ENCODE results near the gene KCNQ1.

Gene KCNQ1, protein sequence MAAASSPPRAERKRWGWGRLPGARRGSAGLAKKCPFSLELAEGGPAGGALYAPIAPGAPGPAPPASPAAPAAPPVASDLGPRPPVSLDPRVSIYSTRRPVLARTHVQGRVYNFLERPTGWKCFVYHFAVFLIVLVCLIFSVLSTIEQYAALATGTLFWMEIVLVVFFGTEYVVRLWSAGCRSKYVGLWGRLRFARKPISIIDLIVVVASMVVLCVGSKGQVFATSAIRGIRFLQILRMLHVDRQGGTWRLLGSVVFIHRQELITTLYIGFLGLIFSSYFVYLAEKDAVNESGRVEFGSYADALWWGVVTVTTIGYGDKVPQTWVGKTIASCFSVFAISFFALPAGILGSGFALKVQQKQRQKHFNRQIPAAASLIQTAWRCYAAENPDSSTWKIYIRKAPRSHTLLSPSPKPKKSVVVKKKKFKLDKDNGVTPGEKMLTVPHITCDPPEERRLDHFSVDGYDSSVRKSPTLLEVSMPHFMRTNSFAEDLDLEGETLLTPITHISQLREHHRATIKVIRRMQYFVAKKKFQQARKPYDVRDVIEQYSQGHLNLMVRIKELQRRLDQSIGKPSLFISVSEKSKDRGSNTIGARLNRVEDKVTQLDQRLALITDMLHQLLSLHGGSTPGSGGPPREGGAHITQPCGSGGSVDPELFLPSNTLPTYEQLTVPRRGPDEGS

DNA sequence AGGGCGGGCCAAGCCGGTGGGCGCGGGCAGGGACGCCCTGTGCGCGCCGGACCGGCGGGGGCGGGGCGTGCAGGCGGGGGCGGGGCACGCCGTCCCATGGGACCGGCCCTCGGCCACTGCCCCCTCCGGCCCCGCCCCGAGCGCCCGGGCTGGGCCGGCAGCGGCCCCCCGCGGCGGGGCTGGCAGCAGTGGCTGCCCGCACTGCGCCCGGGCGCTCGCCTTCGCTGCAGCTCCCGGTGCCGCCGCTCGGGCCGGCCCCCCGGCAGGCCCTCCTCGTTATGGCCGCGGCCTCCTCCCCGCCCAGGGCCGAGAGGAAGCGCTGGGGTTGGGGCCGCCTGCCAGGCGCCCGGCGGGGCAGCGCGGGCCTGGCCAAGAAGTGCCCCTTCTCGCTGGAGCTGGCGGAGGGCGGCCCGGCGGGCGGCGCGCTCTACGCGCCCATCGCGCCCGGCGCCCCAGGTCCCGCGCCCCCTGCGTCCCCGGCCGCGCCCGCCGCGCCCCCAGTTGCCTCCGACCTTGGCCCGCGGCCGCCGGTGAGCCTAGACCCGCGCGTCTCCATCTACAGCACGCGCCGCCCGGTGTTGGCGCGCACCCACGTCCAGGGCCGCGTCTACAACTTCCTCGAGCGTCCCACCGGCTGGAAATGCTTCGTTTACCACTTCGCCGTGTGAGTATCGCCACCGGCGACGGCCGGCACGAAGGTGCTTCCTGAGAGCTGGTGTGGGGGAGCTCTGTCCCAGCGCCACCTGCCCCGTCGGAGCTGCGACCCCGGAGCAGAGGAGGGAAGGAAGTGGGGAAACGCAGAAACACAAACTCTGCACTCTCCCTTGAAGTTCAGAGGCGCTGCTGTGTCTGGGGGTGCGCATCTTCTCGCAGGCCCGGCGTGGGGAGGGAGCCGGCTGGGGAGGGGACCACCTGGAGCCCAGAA, at the start of gene KCNQ1:
Gene KCNQ1 (plus strand): TSS at position 188 of the 925 bp plus-strand sequence. CDS start 91 bp downstream, at position 279.
- no peak for DNase-seq (ENCODE audit: low spot score)

DNA sequence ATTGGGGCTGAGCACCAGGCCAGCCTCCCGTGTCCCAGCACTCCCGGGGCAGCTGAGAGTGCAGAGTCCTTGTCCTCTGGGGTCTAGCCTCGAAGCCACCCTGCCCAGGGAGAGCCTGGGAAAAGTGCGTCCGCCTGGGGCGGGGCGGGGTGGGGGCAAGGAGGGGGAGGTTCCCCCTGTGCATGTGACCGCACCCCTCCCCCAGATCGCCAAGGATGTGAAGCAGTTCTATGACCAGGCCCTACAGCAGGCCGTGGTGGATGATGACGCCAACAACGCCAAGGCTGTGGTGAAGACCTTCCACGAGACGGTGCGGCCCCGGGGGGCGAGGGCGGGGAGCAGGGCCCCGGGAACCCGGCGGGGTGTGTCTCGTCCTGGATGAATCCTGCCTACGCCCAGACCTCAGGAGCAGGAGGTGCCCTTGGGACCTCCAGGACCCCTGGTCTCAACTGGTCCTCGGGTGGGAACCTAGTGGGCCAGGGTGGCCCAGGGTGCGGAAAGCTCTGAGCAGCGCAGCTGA, 49.5 kb upstream of the KCNQ1 start:
- DNase-seq (ENCODE audit: low spot score), result no peak

DNA sequence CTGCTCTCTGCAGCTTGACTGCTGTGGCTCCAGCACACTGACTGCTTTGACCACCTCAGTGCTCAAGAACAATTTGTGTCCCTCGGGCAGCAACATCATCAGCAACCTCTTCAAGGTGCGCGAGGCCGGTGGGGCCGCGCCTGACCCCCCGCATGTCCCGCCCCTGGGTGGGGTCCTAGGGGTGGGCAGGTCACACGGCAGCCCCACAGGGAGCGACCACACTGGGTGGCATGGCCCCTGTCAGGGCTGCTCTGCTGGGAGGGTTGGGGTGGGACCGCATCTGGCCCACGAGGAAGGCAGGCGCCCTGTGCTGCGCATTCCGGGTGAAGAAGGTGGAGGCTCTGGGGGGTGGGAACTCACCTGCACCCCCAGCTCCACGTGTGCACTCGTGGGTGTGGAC, 49.0 kb upstream of the KCNQ1 start:
- no peak for DNase-seq (ENCODE audit: low spot score)

DNA sequence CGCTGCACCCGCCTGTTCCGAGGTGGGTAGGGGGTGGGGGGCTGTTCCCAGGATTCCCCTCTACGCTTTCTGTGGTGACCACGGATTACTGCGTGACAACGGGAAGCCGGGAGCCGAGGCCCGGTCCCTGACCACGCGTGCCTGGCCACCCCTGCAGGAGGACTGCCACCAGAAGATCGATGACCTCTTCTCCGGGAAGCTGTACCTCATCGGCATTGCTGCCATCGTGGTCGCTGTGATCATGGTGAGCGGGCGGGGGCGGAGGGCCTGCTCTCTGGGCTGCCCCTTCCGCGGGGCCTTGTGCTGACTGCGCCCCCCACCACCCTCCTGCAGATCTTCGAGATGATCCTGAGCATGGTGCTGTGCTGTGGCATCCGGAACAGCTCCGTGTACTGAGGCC, 48.3 kb upstream of the KCNQ1 start:
- DNase-seq (ENCODE audit: low spot score), result no peak

DNA sequence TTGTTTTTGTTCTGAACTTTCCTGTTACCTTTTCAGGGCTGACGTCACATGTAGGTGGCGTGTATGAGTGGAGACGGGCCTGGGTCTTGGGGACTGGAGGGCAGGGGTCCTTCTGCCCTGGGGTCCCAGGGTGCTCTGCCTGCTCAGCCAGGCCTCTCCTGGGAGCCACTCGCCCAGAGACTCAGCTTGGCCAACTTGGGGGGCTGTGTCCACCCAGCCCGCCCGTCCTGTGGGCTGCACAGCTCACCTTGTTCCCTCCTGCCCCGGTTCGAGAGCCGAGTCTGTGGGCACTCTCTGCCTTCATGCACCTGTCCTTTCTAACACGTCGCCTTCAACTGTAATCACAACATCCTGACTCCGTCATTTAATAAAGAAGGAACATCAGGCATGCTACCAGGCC, 47.8 kb upstream of the KCNQ1 start:
- DNase-seq (ENCODE audit: low spot score), result no peak

DNA sequence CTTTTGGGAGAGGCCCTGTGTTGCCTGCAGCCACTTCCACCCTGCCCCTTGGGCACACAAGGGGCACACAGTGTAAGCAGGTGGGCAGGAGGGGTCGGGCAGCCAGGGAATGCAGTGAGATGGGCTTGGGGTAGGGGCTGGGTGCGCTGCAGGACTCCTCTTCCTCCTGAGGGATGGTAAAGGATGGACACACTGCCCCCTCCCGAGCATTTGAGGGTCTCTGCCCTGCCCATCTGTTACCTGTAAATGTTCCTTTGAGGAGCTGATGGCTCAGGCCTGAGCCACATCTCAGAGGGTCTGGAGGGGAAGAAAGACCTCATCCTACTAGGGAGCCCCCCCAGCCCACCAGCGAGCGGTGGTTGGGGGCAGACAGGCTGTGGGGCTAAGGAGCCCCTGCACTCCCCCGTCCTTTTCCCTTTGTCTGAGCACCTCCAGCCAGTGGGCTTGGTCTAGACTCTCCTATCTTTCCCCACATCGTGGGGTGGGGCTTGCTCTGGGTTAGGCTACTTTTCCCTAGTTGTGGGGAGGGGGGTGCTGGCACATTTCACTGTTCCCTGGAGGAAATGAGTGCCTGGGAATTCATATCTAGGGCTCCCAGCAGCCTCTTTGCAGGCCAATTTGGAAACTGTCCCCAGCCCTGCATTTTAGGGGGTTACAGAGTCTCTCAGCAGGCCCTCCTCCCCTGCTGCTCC, 46.0 kb upstream of the KCNQ1 start:
- no peak for DNase-seq (ENCODE audit: low spot score)

DNA sequence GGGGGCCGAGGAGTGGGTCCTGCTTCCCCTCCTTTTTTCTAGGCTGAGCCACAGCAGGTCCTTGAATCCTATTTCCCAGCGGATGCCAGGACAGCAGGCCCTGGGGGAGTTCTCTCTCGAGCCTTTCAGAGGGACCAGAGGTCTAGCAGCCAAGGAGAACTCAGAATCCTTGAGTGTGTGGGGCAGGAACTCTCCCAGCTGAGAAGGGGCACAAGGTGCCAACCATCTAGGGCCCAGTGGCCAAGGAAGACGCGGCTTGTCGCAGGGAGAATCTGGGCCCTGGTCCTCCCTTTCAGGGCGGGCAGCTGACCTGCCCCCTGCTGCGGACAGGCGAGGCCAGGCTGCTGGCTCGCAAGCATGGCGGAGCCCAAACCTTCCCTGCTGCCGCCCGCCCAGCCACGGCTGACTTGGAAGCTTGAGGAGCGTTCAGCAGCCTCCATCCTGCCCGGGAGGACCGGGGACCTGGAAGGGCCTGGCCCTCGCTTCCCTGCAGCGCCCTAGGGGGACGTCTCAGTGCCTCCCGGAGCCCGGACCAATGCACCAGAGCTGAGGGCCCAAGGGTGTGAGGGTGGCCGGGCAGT, 45.2 kb upstream of the KCNQ1 start:
- DNase-seq (ENCODE audit: low spot score), result no peak

DNA sequence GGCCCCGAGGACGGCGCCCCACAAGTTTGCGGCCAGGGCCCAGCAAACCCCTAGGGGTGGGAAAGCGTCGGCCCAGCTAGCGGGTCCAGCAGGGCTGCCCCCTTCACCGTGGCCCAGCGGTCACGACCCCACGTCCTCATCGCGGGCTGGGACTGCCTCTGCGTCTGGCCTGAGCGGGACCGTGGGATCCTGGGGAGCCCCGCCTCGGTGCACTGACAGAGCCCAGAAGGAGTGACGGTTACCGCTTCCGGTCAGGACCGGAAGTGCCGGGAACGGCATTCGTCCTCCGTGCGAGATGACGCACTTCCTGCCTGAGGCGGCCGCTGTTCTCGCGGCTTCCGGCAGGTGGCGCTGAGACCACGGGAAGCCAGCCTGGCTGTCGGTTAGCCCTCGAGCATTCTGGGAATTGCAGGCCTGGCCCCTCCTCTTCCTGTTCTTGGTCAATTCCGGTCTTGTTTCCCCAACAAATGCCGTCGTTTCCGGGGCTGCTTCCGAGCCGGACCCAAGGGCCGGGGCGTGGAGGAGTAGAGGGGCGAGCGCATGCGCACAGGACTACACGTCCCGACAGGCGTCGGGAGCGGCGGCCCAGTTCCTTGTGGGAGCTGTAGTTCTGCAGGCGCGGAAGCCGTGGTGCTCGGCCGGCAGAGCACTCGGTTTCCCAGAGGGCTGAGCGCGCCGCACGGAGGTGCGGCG, 44.6 kb upstream of the KCNQ1 start, which contains the start of gene TSSC4:
Gene TSSC4 (plus strand): TSS at position 682 of the 693 bp plus-strand sequence. CDS start 1,884 bp downstream, outside the sequence.
- DNase-seq (ENCODE audit: low spot score), result peak; percentile 100

DNA sequence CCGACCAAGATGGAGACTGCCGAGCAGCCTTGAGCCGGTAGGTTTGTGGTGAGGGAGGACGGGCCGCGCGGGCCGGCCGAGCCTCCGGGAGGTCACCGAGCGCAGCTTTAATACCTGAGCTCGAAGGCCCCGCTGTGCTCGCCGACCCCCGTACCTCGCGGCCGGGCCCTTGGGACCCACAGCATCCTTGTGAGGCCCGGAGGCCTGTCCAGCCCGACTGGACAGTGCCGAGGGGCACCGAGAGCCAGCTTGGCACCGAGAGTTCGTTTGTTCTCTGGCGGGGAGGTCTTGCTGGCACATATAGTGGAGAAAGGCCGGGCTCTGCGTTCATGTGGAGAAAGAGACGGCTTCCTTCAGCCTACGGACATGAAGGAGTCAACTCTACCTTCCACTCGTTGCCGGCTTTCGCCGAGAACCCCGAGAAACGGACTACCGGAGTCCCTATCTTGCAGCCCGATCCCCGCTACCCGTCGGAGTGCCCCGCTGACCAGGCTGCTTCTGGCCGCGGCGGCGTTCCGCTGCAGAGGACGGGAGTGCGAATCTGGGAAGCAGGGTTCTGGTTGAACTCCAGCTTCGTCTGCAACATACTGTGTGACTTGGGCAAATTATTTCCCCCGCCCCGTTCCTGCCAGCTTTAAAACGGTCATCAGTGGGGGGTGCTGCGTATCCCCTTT, 43.9 kb upstream of the KCNQ1 start:
- no peak for DNase-seq (ENCODE audit: low spot score)

DNA sequence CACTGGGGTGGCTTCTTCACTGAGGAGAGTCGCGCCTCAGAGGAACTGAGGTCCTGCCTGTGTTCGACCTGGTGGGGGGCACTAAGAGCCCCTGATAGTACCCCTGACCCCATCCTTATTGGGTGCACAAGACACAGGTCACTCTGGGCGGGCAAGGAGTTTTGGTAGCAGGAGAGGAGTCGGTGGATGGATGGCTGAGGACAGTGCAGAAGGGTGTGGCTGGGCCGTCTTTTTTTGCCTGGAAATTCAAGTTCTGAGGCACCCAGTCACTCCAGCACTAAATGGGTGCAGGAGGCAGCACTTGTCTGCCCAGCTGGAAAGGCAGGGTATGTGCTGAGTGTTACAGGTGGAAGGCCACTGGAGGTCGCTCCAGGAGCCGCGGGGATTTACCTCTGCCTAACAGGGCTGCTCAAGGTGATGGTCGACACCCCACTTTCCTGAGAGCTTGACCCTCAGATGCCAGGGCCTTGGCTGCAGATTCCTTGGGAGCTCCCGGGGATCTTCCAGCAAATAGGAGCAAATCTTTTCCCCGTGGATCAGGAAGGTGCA, 43.3 kb upstream of the KCNQ1 start:
- no peak for DNase-seq (ENCODE audit: low spot score)

DNA sequence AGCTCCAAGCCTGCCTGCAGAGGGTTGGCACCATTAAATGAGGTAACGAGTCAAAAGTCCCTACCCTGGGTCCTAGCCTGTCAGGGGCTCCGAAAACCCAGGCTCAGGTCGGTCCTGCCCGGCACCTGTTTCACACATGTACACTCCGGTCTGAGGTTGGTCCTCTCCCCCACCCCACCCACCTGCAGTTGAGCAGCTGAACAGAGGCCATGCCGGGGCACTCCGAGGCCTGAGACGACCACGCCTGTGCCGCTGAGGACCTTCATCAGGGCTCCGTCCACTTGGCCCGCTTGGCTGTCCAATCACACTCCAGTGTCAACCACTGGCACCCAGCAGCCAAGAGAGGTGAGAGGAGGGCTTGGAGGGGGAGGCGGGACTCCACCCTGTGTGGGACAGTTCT, 42.7 kb upstream of the KCNQ1 start:
- no peak for DNase-seq (ENCODE audit: low spot score)

DNA sequence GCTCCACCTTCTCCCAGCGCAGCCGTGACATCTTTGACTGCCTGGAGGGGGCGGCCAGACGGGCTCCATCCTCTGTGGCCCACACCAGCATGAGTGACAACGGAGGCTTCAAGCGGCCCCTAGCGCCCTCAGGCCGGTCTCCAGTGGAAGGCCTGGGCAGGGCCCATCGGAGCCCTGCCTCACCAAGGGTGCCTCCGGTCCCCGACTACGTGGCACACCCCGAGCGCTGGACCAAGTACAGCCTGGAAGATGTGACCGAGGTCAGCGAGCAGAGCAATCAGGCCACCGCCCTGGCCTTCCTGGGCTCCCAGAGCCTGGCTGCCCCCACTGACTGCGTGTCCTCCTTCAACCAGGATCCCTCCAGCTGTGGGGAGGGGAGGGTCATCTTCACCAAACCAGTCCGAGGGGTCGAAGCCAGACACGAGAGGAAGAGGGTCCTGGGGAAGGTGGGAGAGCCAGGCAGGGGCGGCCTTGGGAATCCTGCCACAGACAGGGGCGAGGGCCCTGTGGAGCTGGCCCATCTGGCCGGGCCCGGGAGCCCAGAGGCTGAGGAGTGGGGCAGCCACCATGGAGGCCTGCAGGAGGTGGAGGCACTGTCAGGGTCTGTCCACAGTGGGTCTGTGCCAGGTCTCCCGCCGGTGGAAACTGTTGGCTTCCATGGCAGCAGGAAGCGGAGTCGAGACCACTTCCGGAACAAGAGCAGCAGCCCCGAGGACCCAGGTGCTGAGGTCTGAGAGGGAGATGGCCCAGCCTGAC, 41.7 kb upstream of the KCNQ1 start:
- no peak for DNase-seq (ENCODE audit: low spot score)

DNA sequence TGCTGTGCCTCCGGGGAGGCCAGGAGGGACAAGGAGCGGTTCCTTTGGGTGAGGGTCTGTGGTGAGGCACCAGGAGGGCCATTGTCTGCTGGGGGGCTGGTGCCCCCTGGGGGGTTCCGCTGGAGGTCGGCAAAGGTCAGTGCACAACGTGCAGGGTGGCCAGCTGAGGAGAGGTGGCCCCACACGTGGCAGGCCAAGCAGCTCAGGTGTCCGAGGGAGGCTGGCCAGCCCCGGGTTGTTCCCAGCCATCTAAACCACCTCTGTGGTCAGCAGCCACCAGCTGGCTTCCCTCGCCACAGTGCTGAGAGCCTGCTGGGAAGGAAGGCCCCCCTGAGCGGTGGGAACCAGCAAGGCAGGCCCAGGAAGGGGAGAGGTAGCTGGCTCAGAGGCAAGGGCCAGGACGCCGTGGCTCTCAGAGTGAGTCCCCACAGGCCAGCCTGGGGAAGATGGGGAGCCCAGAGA, 40.0 kb upstream of the KCNQ1 start:
- no peak for DNase-seq (ENCODE audit: low spot score)

DNA sequence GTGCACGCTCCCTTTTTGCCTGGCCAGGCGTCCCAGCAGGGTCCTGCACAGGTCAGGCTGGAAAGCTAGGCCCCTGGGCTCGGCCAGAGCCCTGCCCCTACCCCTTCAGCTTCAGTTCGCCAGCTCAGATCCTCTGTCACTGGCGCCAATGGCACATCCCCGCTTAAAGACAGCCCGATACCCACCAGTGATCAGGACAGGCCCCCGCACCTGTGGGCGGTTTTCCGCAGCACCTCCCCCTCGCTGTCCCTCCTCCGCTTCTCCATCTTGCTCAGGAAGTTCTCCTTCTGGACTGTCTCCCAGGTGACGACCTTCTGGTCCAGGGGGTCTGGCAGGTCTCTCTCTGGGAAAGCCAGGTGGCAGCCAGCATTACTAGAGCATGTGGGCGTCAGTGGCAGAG, 38.4 kb upstream of the KCNQ1 start:
- no peak for DNase-seq (ENCODE audit: low spot score)

DNA sequence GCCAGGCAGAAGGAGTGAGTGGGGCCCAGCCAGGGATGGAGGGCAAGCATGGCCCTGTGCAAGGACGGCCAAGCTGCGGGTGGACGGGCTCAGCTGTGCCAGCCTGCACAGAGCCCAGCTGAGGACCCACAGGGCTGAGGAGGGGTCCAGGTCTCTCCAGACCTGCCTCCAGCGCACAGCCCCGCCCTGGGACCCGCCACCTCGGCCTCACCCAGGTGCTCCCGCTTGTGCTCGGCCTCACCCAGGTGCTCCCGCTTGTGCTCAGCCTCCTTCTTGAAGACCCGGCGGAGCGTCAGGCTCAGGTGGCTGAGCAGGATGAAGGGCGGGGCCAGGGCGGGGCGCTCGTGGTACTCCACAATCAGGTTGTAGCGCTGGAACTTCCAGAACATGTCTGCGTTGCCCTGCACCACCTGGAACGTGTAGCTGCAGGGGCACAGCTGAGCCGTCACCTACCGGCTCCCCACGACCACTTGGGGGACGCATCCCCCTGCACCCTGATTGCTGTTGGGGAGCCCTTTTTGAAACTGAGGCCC, 37.9 kb upstream of the KCNQ1 start:
- no peak for DNase-seq (ENCODE audit: low spot score)

DNA sequence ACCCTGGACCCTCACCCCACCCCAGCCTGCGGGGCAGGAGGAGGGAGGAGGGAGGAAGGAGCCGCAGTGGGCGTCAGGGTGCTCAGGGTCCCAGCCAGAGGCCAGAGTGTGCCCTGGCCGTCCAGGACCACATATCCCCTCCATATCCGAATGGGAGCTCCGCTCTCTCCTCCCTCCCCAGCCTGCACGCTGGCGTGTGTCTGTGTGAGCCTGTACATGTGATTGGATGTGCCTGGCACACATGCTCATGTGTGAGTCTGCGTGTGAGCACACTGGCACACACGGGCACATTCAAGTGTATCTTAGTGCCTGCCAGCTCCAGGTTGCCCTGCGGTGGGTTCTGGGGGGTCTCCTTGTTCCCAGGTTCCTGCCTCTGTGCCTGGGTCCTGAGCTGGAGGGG, 36.1 kb upstream of the KCNQ1 start:
- no peak for DNase-seq (ENCODE audit: low spot score)

DNA sequence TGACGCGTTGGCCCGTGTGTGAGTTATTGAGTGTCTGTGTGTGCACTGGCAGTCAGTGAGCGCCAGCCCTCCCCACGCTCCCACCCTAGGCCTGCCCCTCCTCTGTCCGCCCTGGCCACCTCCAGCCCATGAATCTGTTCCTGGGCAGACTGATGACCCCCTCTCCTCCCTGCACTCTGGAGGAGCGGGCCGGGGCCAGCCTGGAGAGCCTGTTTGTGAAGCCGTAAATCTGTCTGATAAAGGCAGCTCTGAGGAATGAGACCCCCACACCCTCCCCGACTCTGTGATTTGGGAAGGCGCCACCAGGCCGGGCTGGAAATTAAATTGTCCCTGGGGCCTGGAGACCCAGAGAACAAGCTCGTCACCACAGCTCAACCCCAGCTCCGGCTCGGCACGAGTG, 35.7 kb upstream of the KCNQ1 start:
- no peak for DNase-seq (ENCODE audit: low spot score)

DNA sequence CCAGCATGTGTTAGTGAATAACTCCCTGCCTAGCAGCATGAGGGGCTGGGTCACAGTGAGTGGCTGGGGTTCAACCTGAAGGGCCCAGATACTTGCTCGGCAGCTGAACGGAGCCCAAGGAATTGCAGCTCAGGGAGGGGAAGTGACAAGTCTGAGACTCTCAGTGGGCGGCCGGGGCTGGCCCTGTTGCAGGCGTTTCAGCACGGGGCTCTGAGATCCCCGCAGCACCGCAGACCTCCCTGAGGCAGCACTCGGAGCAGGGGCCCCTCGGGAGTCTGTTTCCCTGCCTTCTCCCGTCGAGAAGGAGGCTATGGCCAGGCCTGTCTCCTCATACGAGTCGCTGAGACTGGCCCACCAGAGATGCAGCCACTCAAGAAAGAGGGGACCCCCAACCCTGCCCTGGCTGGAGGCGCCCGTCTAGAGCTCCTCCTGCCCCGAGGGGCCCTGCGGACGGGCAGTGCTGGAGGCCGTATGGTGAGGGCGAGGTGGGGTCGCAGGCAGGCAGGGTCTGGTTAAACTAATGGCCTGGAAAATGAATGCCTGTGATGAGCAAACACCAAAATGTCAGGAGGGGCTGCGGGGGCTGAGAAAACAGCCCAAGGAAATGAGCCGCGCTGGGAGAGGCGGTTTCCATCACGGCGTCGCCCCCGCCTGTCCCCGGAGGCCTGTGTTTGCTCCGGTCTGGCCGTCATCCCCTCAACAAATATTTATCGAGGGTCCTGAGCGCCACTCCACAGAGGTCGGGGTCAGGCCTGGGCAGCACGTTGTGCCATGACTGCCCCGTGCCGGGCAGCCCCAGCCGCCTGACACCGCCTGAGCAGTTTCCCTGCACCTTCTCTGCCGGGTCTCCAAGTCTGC, 35.0 kb upstream of the KCNQ1 start:
- DNase-seq (ENCODE audit: low spot score), result no peak

Data from NAMALWA (cell line).